Endothelial cell of umbilical vein (primary cell): ENCODE measurements around the gene PML. TPM values are rescaled to one million over a fixed set of nuclear protein-coding genes. Genes with fewer than 3 reads are reported as not detected.

Experiments used
- BruUV-seq: library from RNA; stranded (reverse); fragments of 400-500 nt; replicated peaks from 2 replicates; lab custom pipeline; 2021; lab: Mats Ljungman, UMichigan
- CTCF ChIA-PET: fragments of 300-600, 350-600 bp; sonication (Branson Sonifier 250); formaldehyde crosslinking; loops from one replicate; lab custom pipeline; 2021; ENCODE audit warnings: antibody characterized with exemption, inconsistent platforms; lab: Charles Lee
- POLR2A ChIA-PET: fragments of 300-600, 350-600 bp; sonication (Branson Sonifier 250); formaldehyde crosslinking; loops from one replicate; lab custom pipeline; 2021; ENCODE audit warnings: antibody characterized with exemption, inconsistent platforms; lab: Charles Lee
- DNase-seq: peaks from one replicate; pipeline ENCODE4 v3.0.0-alpha.2; 2011; ENCODE audit warnings: low read depth, low spot score
- FAIRE-seq: peaks from 2 replicates; lab custom pipeline; 2011; peaks lifted over from hg19 to GRCh38; lab: Jason Lieb, UNC
- H2AFZ ChIP-seq: 2 replicates; pipeline ENCODE4 v1.6.0; 2012; ENCODE audit warnings: low read depth, low read length, control low read depth, inconsistent platforms
- H3K27ac ChIP-seq: 2 replicates; pipeline ENCODE4 v1.5.1; 2011; ENCODE audit warnings: low read depth, mild to moderate bottlenecking, control low read depth, low read length, moderate library complexity; ENCODE audit not compliant: insufficient read depth
- H3K27me3 ChIP-seq, 2 experiments: 2 replicates each; pipeline versions ENCODE4 v1.6.0 to v1.6.1; 2011; ENCODE audit warnings: low read length in 2 of 2, mixed read lengths in 1 of 2; ENCODE audit not compliant: control insufficient read depth in 2 of 2, insufficient read depth in 2 of 2
- H3K36me3 ChIP-seq, 2 experiments: 2 replicates in 1 of 2; 3 replicates in 1 of 2; pipeline ENCODE4 v1.5.1; 2011; ENCODE audit warnings: low read length in 2 of 2, mild to moderate bottlenecking in 1 of 2, moderate library complexity in 1 of 2; ENCODE audit not compliant: control insufficient read depth in 2 of 2, insufficient read depth in 2 of 2; ENCODE audit errors: extremely low read depth in 1 of 2
- H3K4me1 ChIP-seq: 3 replicates; pipeline ENCODE4 v1.5.1; 2011; ENCODE audit warnings: mild to moderate bottlenecking, low read length; ENCODE audit not compliant: control insufficient read depth, insufficient read depth; ENCODE audit errors: extremely low read depth
- H3K4me2 ChIP-seq: 2 replicates; pipeline ENCODE4 v1.6.1; 2011; ENCODE audit warnings: low read length, control low read depth, mixed read lengths; ENCODE audit not compliant: insufficient read depth
- H3K4me3 ChIP-seq, 3 experiments: fragments of 200-600 bp in 1 of 3; sonication (generic), shearing (Covaris generic) in 1 of 3; replicated peaks in 1 of 3; 2 replicates each; pipeline ENCODE4 v1.5.1; 2011 to 2016; ENCODE audit warnings: control low read depth in 3 of 3, low read length in 3 of 3, mild to moderate bottlenecking in 2 of 3, inconsistent platforms in 1 of 3, low read depth in 1 of 3, moderate library complexity in 1 of 3; ENCODE audit not compliant: insufficient read depth in 1 of 3
- H3K79me2 ChIP-seq: 2 replicates; pipeline ENCODE4 v1.6.0; 2012; ENCODE audit warnings: low read length, inconsistent platforms; ENCODE audit not compliant: control insufficient read depth, insufficient read depth
- H3K9ac ChIP-seq: replicated peaks from 2 replicates; pipeline ENCODE3; 2011; ENCODE audit warnings: low read length, control low read depth; ENCODE audit not compliant: insufficient read depth; ENCODE audit errors: extremely low read depth
- H3K9me1 ChIP-seq: replicated peaks from 3 replicates; pipeline ENCODE4 v1.6.0; 2011; ENCODE audit warnings: mild to moderate bottlenecking, low read length; ENCODE audit not compliant: control insufficient read depth, insufficient read depth; ENCODE audit errors: extremely low read depth
- H3K9me3 ChIP-seq: replicated peaks from 2 replicates; pipeline ENCODE4 v1.5.1; 2012; ENCODE audit warnings: low read length, inconsistent platforms; ENCODE audit not compliant: control insufficient read depth, insufficient read depth
- H4K20me1 ChIP-seq: replicated peaks from 2 replicates; pipeline ENCODE3; 2011; ENCODE audit warnings: mild to moderate bottlenecking, low read length; ENCODE audit not compliant: control insufficient read depth, insufficient read depth; ENCODE audit errors: extremely low read depth
- CTCF ChIP-seq, 2 donors: IDR thresholded peaks; 1 replicate in 1 of 2; 2 replicates in 1 of 2; pipeline ENCODE4 v1.5.1; 2011; ENCODE audit warnings: low read length in 2 of 2, mild to moderate bottlenecking in 2 of 2, moderate library complexity in 2 of 2, control low read depth in 1 of 2, inconsistent platforms in 1 of 2, low read depth in 1 of 2; ENCODE audit not compliant: insufficient read depth in 1 of 2; ENCODE audit errors: extremely low read depth in 1 of 2
- EZH2 ChIP-seq: IDR thresholded peaks from 2 replicates; pipeline ENCODE4 v1.6.1; 2012; ENCODE audit warnings: borderline replicate concordance, low read depth, mild to moderate bottlenecking, moderate library complexity, low read length, inconsistent platforms; ENCODE audit not compliant: severe bottlenecking
- FOS ChIP-seq: IDR thresholded peaks from 2 replicates; pipeline ENCODE4 v1.6.1; 2011; ENCODE audit warnings: mild to moderate bottlenecking, low read length, moderate library complexity, borderline replicate concordance; ENCODE audit not compliant: insufficient read depth
- GATA2 ChIP-seq: IDR thresholded peaks from 2 replicates; pipeline ENCODE4 v1.7.0; 2011; ENCODE audit warnings: low read depth, mild to moderate bottlenecking, moderate library complexity, mixed read lengths, low read length; ENCODE audit not compliant: insufficient read length, insufficient read depth
- JUN ChIP-seq: IDR thresholded peaks from 2 replicates; pipeline ENCODE4 v1.6.1; 2011; ENCODE audit warnings: borderline replicate concordance, low read depth; ENCODE audit not compliant: insufficient read length, insufficient read depth
- MAX ChIP-seq: IDR thresholded peaks from 2 replicates; pipeline ENCODE4 v1.6.1; 2011; ENCODE audit not compliant: insufficient read depth, insufficient read length
- MYC ChIP-seq: IDR thresholded peaks from one replicate; pipeline ENCODE4 v1.6.1; 2011; ENCODE audit warnings: mild to moderate bottlenecking, low read depth, low read length
- POLR2A ChIP-seq: IDR thresholded peaks from 2 replicates; pipeline ENCODE4 v1.6.1; 2012; ENCODE audit warnings: low read depth, mild to moderate bottlenecking, control low read depth, low read length
- POLR2AphosphoS5 ChIP-seq: IDR thresholded peaks from 2 replicates; pipeline ENCODE4 v1.6.1; 2012; ENCODE audit warnings: low read depth, mild to moderate bottlenecking, control low read depth, low read length, moderate library complexity; ENCODE audit not compliant: insufficient read depth
- dilution Hi-C: fragments of 300-500 bp; cut with MboI; formaldehyde crosslinking; loops from one replicate; pipeline ENCODE4 v1.15.0; 2019; ENCODE audit warnings: low sequenced_read_pairs; ENCODE audit not compliant: extremely low pct_ligation_motif_present
- intact Hi-C: fragments of 100-400 bp; cut with micrococcal nuclease; formaldehyde crosslinking; loops from one replicate; pipeline ENCODE4 v1.10.0; 2022
- polyA plus RNA-seq, 4 experiments: library from polyadenylated mRNA; depleted of rRNA in 3 of 4; stranded (reverse) in 3 of 4; unstranded in 1 of 4; fragments of >200 nt; gene quantifications; 2 replicates each; pipeline versions ENCODE4 v1.2.1 to v1.2.3, GENCODE V29; 2011 to 2012; ENCODE audit warnings: missing spikeins in 1 of 4
- total RNA-seq: library from RNA; stranded (reverse); gene quantifications from 2 replicates; pipeline ENCODE4 v1.2.3, GENCODE V29; 2021

The PML gene
- total and polyA plus RNA-seq, 2 donors (not counting 3 experiments of a cell fraction or from before 2014, with no cell fraction given) = 30.4 to 79.6 TPM

GRCh38 chr15:74037171-74038117, 42.9 kb downstream of the PML start:
- Histone ChIP-seq H3K4me1 (peaks cover 9% of the 10 kb centered on the region), H3K79me2 (no peaks in the 10 kb centered on the region), H3K36me3 (peaks cover 8 to 32% of the 10 kb centered on the region in 2 experiments), H2AFZ (no peak overlapping the region), H4K20me1 (no peaks in the 10 kb centered on the region), H3K27ac (no peak overlapping the region), H3K4me3 (no peak overlapping the region), H3K9ac (no peak overlapping the region), H3K27me3 (no peaks in the 10 kb centered on the region), H3K9me1 (no peaks in the 10 kb centered on the region), H3K9me3 (no peaks in the 10 kb centered on the region), H3K4me2 (no peak overlapping the region)
- DNase-seq (no peak), FAIRE-seq (no peak)
- POLR2A ChIA-PET = interaction anchor here (1.0 to 1.2 kb wide), 2 partner anchors 10 to 64 kb away, joined by 3 to 9 read pairs; no protein-coding TSS in a partner anchor
- TF ChIP-seq FOS (no peak), GATA2 (no peak), CTCF (IDR thresholded peaks at IDR 0.05; ENCODE audit: extremely low read depth in 1 of 2, insufficient read depth in 1 of 2, low read depth in 1 of 2, low read length in 2 of 2) (no peak), POLR2A (no peak), JUN (no peak), EZH2 (no peak), MAX (no peak), MYC (no peak), POLR2AphosphoS5 (no peak)
- no TSS peak for BruUV-seq
- intact Hi-C loops (loop anchor here (1.0 kb wide), 3 partner anchors 43 to 86 kb away; partner anchors contain the start of gene PML), dilution Hi-C loops (no loop called here)
- CTCF ChIA-PET = interaction anchor here (0.6 to 15.1 kb wide), 25 partner anchors 8 to 734 kb away, joined by 3 to 651 read pairs (median 6); partner anchors contain the start of genes PML and STOML1
